Measurements from ENCODE around the gene LTF. TPM values are rescaled to one million over a fixed set of nuclear protein-coding genes. Genes with fewer than 3 reads are reported as not detected.
A peak's percentile ranks its signal among the peaks of the same experiment; 100 is the strongest.

The LTF gene
- total RNA-seq (1 to 10 TPM; 3.2 to 5.5 TPM), polyA plus RNA-seq (under 1 TPM; 0.13 to 0.59 TPM)
- long read RNA-seq, donor 1, transcript LTF-203 (17 exons, 2,494 nt) = major isoform, 5 of 8 reads
- long read RNA-seq, donor 1, partial matches to known transcripts = 2 of 8 reads
- long read RNA-seq, donor 1, other reads (novel, unspliced or antisense) = 0 of 8 reads
- long read RNA-seq, donor 2, partial matches to known transcripts = 1 of 4 reads
- long read RNA-seq, donor 2, other reads (novel, unspliced or antisense) = 0 of 4 reads

- DNase-seq (peak in 1 of 2 donors; percentile 71), ATAC-seq (ENCODE audit: low FRiP score) (no peak)
- no peak within 1 kb of the TSS for H3K4me3 ChIP-seq (ENCODE audit: low read length in 2 of 2)
- 12% methylated on average over 32 to 44 of the region's 44 CpGs for WGBS, 2 donors
- peaks cover 2% of the 10 kb centered on the region for H3K9me3 ChIP-seq (ENCODE audit: control insufficient read depth, low read length)
- no peaks in the 10 kb centered on the region for H3K4me1 ChIP-seq (ENCODE audit: control insufficient read depth in 1 of 2, insufficient read depth in 2 of 2, low read length in 2 of 2)
- peaks cover 0 to 2% of the 10 kb centered on the region in 2 donors for H3K27me3 ChIP-seq (ENCODE audit: control insufficient read depth in 1 of 2, insufficient read depth in 2 of 2, low read length in 1 of 2)
- intact Hi-C loops (cut with DNase I) = no loop called here
- no peak within 1 kb of the TSS for H3K27ac ChIP-seq (ENCODE audit: low read depth in 1 of 2, low read length in 2 of 2)
- no peaks in the 10 kb centered on the region for H3K36me3 ChIP-seq (ENCODE audit: control insufficient read depth in 1 of 2, insufficient read depth in 2 of 2, low read length in 1 of 2)
These were observed at the start of gene LTF for GRCh38 chr3:46464326-46465195. Gene LTF (minus strand): TSS chr3:46464905. CDS start chr3:46464867, 38 bp downstream.

- intact Hi-C loops (cut with DNase I) = no loop called here
- Histone ChIP-seq H3K4me1 (ENCODE audit: control insufficient read depth in 1 of 2, insufficient read depth in 2 of 2, low read length in 2 of 2) (no peaks in the 10 kb centered on the region), H3K36me3 (ENCODE audit: control insufficient read depth in 1 of 2, insufficient read depth in 2 of 2, low read length in 1 of 2) (no peaks in the 10 kb centered on the region), H3K27me3 (ENCODE audit: control insufficient read depth in 1 of 2, insufficient read depth in 2 of 2, low read length in 1 of 2) (no peaks in the 10 kb centered on the region), H3K9me3 (ENCODE audit: control insufficient read depth, low read length) (no peaks in the 10 kb centered on the region), H3K4me3 (ENCODE audit: low read length in 2 of 2) (no peak overlapping the region), H3K27ac (ENCODE audit: low read depth in 1 of 2, low read length in 2 of 2) (no peak overlapping the region)
- DNase-seq (no peak), ATAC-seq (ENCODE audit: low FRiP score) (no peak)
- 56 to 64% methylated on average over 2 of the region's 2 CpGs for WGBS, 2 donors
These were observed 47.6 kb upstream of the LTF start for GRCh38 chr3:46512191-46512749.

- Histone ChIP-seq H3K27me3 (ENCODE audit: control insufficient read depth in 1 of 2, insufficient read depth in 2 of 2, low read length in 1 of 2) (no peaks in the 10 kb centered on the region), H3K27ac (ENCODE audit: low read depth in 1 of 2, low read length in 2 of 2) (no peak overlapping the region), H3K4me3 (ENCODE audit: low read length in 2 of 2) (no peak overlapping the region), H3K4me1 (ENCODE audit: control insufficient read depth in 1 of 2, insufficient read depth in 2 of 2, low read length in 2 of 2) (no peaks in the 10 kb centered on the region), H3K36me3 (ENCODE audit: control insufficient read depth in 1 of 2, insufficient read depth in 2 of 2, low read length in 1 of 2) (no peaks in the 10 kb centered on the region), H3K9me3 (ENCODE audit: control insufficient read depth, low read length) (no peaks in the 10 kb centered on the region)
- WGBS, 2 donors = 52 to 60% methylated on average over 4 of the region's 4 CpGs
- DNase-seq = no peak
- intact Hi-C loops (cut with DNase I) = no loop called here
- ATAC-seq (ENCODE audit: low FRiP score) = no peak
These were observed 45.0 kb upstream of the LTF start for GRCh38 chr3:46509661-46510187.

- Histone ChIP-seq H3K27me3 (ENCODE audit: control insufficient read depth in 1 of 2, insufficient read depth in 2 of 2, low read length in 1 of 2) (no peaks in the 10 kb centered on the region), H3K27ac (ENCODE audit: low read depth in 1 of 2, low read length in 2 of 2) (no peak overlapping the region), H3K4me3 (ENCODE audit: low read length in 2 of 2) (no peak overlapping the region), H3K4me1 (ENCODE audit: control insufficient read depth in 1 of 2, insufficient read depth in 2 of 2, low read length in 2 of 2) (no peaks in the 10 kb centered on the region), H3K9me3 (ENCODE audit: control insufficient read depth, low read length) (no peaks in the 10 kb centered on the region), H3K36me3 (ENCODE audit: control insufficient read depth in 1 of 2, insufficient read depth in 2 of 2, low read length in 1 of 2) (no peaks in the 10 kb centered on the region)
- intact Hi-C loops (cut with DNase I) = no loop called here
- no peak for DNase-seq
- no peak for ATAC-seq (ENCODE audit: low FRiP score)
- 66 to 74% methylated on average over 4 of the region's 4 CpGs for WGBS, 2 donors
These were observed 44.3 kb upstream of the LTF start for GRCh38 chr3:46508850-46509591.

- no peaks in the 10 kb centered on the region for H3K36me3 ChIP-seq (ENCODE audit: control insufficient read depth in 1 of 2, insufficient read depth in 2 of 2, low read length in 1 of 2)
- no peaks in the 10 kb centered on the region for H3K4me1 ChIP-seq (ENCODE audit: control insufficient read depth in 1 of 2, insufficient read depth in 2 of 2, low read length in 2 of 2)
- no peaks in the 10 kb centered on the region for H3K9me3 ChIP-seq (ENCODE audit: control insufficient read depth, low read length)
- H3K4me3 ChIP-seq (ENCODE audit: low read length in 2 of 2) = no peak overlapping the region
- H3K27me3 ChIP-seq (ENCODE audit: control insufficient read depth in 1 of 2, insufficient read depth in 2 of 2, low read length in 1 of 2) = no peaks in the 10 kb centered on the region
- ATAC-seq (ENCODE audit: low FRiP score) (no peak), DNase-seq (no peak)
- no peak overlapping the region for H3K27ac ChIP-seq (ENCODE audit: low read depth in 1 of 2, low read length in 2 of 2)
- intact Hi-C loops (cut with DNase I) = no loop called here
- WGBS, 2 donors = 67 to 70% methylated on average over 3 of the region's 3 CpGs
These were observed 41.8 kb upstream of the LTF start for GRCh38 chr3:46506526-46506925.

- ATAC-seq (ENCODE audit: low FRiP score) (no peak), DNase-seq (no peak)
- intact Hi-C loops (cut with DNase I) = no loop called here
- WGBS, 2 donors = 75 to 83% methylated on average over 10 of the region's 10 CpGs
- Histone ChIP-seq H3K27ac (ENCODE audit: low read depth in 1 of 2, low read length in 2 of 2) (no peak overlapping the region), H3K4me3 (ENCODE audit: low read length in 2 of 2) (no peak overlapping the region), H3K9me3 (ENCODE audit: control insufficient read depth, low read length) (no peaks in the 10 kb centered on the region), H3K4me1 (ENCODE audit: control insufficient read depth in 1 of 2, insufficient read depth in 2 of 2, low read length in 2 of 2) (no peaks in the 10 kb centered on the region), H3K36me3 (ENCODE audit: control insufficient read depth in 1 of 2, insufficient read depth in 2 of 2, low read length in 1 of 2) (no peaks in the 10 kb centered on the region), H3K27me3 (ENCODE audit: control insufficient read depth in 1 of 2, insufficient read depth in 2 of 2, low read length in 1 of 2) (no peaks in the 10 kb centered on the region)
These were observed 41.2 kb upstream of the LTF start for GRCh38 chr3:46505953-46506352.

- intact Hi-C loops (cut with DNase I) = no loop called here
- no peak for DNase-seq
- ATAC-seq (ENCODE audit: low FRiP score) = no peak
- H3K4me1 ChIP-seq (ENCODE audit: control insufficient read depth in 1 of 2, insufficient read depth in 2 of 2, low read length in 2 of 2) = no peaks in the 10 kb centered on the region
- no peaks in the 10 kb centered on the region for H3K9me3 ChIP-seq (ENCODE audit: control insufficient read depth, low read length)
- 65 to 67% methylated on average over 5 of the region's 5 CpGs for WGBS, 2 donors
- no peaks in the 10 kb centered on the region for H3K27me3 ChIP-seq (ENCODE audit: control insufficient read depth in 1 of 2, insufficient read depth in 2 of 2, low read length in 1 of 2)
- no peak overlapping the region for H3K27ac ChIP-seq (ENCODE audit: low read depth in 1 of 2, low read length in 2 of 2)
- no peaks in the 10 kb centered on the region for H3K36me3 ChIP-seq (ENCODE audit: control insufficient read depth in 1 of 2, insufficient read depth in 2 of 2, low read length in 1 of 2)
- no peak overlapping the region for H3K4me3 ChIP-seq (ENCODE audit: low read length in 2 of 2)
These were observed 40.1 kb upstream of the LTF start for GRCh38 chr3:46504789-46505188.

GRCh38 chr3:46503200-46503874, 38.6 kb upstream of the LTF start:
- Histone ChIP-seq H3K4me3 (ENCODE audit: low read length in 2 of 2) (no peak overlapping the region), H3K4me1 (ENCODE audit: control insufficient read depth in 1 of 2, insufficient read depth in 2 of 2, low read length in 2 of 2) (no peaks in the 10 kb centered on the region), H3K27ac (ENCODE audit: low read depth in 1 of 2, low read length in 2 of 2) (no peak overlapping the region), H3K9me3 (ENCODE audit: control insufficient read depth, low read length) (no peaks in the 10 kb centered on the region), H3K36me3 (ENCODE audit: control insufficient read depth in 1 of 2, insufficient read depth in 2 of 2, low read length in 1 of 2) (no peaks in the 10 kb centered on the region), H3K27me3 (ENCODE audit: control insufficient read depth in 1 of 2, insufficient read depth in 2 of 2, low read length in 1 of 2) (no peaks in the 10 kb centered on the region)
- DNase-seq (no peak), ATAC-seq (ENCODE audit: low FRiP score) (no peak)
- WGBS, 2 donors = 71 to 73% methylated on average over 7 of the region's 7 CpGs
- intact Hi-C loops (cut with DNase I) = no loop called here

Data from aorta (tissue), 5 donors.